C4-2B (cell line): Measurements from ENCODE around the gene BUB1.

Experiments
- ZFX ChIP-seq: fragments of 450-650 bp; IDR thresholded peaks from 2 replicates; pipeline ENCODE4 v1.6.1; 2017
- TF ChIP-seq, protein P1 (sequence below): fragments of 450-650 bp; conservative IDR thresholded peaks from 2 replicates; pipeline ENCODE4 v1.5.1; 2017; ENCODE audit warnings: mild to moderate bottlenecking

- TF ChIP-seq, protein P1, sequence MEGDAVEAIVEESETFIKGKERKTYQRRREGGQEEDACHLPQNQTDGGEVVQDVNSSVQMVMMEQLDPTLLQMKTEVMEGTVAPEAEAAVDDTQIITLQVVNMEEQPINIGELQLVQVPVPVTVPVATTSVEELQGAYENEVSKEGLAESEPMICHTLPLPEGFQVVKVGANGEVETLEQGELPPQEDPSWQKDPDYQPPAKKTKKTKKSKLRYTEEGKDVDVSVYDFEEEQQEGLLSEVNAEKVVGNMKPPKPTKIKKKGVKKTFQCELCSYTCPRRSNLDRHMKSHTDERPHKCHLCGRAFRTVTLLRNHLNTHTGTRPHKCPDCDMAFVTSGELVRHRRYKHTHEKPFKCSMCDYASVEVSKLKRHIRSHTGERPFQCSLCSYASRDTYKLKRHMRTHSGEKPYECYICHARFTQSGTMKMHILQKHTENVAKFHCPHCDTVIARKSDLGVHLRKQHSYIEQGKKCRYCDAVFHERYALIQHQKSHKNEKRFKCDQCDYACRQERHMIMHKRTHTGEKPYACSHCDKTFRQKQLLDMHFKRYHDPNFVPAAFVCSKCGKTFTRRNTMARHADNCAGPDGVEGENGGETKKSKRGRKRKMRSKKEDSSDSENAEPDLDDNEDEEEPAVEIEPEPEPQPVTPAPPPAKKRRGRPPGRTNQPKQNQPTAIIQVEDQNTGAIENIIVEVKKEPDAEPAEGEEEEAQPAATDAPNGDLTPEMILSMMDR: no peak
- TF ChIP-seq ZFX: no peak
Measured at GRCh38 chr2:110639972-110640371, 37.9 kb downstream of the BUB1 start.
